ENCODE results near the gene MGST2.
"Not testable (repeated sequence)": the region's sequence is repeated elsewhere in the genome, so short reads cannot be mapped to it uniquely, and the experiment has no call there.

The MGST2 gene

GRCh38 chr4:139690419-139690818, 24.8 kb downstream of the MGST2 start:
- Histone ChIP-seq H3K36me3 (ENCODE audit: control insufficient read depth, insufficient read depth, low read length, severe bottlenecking) (no peaks in the 10 kb centered on the region), H3K27me3 (replicated peaks; ENCODE audit: control insufficient read depth, insufficient read depth, low read length) (no peaks in the 10 kb centered on the region), H3K9ac (ENCODE audit: low read length) (no peak overlapping the region), H3K4me1 (ENCODE audit: control insufficient read depth, insufficient read depth, low read length) (peaks cover 12% of the 10 kb centered on the region), H3K4me3 (ENCODE audit: low read length) (no peak overlapping the region), H3K9me3 (ENCODE audit: control insufficient read depth, low read length) (no peaks in the 10 kb centered on the region)
- no peak for DNase-seq (ENCODE audit: low read depth)

- Histone ChIP-seq H3K4me3 (ENCODE audit: low read length) (no peak overlapping the region), H3K36me3 (ENCODE audit: control insufficient read depth, insufficient read depth, low read length, severe bottlenecking) (peaks cover 7% of the 10 kb centered on the region), H3K9ac (ENCODE audit: low read length) (no peak overlapping the region), H3K9me3 (ENCODE audit: control insufficient read depth, low read length) (peaks cover 8% of the 10 kb centered on the region), H3K27me3 (replicated peaks; ENCODE audit: control insufficient read depth, insufficient read depth, low read length) (no peaks in the 10 kb centered on the region), H3K4me1 (ENCODE audit: control insufficient read depth, insufficient read depth, low read length) (peaks cover 12% of the 10 kb centered on the region)
- no peak for DNase-seq (ENCODE audit: low read depth)
Measured at GRCh38 chr4:139692309-139693012, 26.8 kb downstream of the MGST2 start.

GRCh38 chr4:139694522-139695107, 29.0 kb downstream of the MGST2 start:
- H3K9ac ChIP-seq (ENCODE audit: low read length), result no peak overlapping the region

GRCh38 chr4:139696491-139696890, 30.9 kb downstream of the MGST2 start:
- peaks cover 5% of the 10 kb centered on the region for H3K4me1 ChIP-seq (ENCODE audit: control insufficient read depth, insufficient read depth, low read length)
- H3K9ac ChIP-seq (ENCODE audit: low read length), result no peak overlapping the region
- no peaks in the 10 kb centered on the region for H3K27me3 ChIP-seq (replicated peaks; ENCODE audit: control insufficient read depth, insufficient read depth, low read length)
- DNase-seq (ENCODE audit: low read depth), result no peak
- peaks cover 8% of the 10 kb centered on the region for H3K9me3 ChIP-seq (ENCODE audit: control insufficient read depth, low read length)
- H3K4me3 ChIP-seq (ENCODE audit: low read length), result no peak overlapping the region
- H3K36me3 ChIP-seq (ENCODE audit: control insufficient read depth, insufficient read depth, low read length, severe bottlenecking), result peaks cover 7% of the 10 kb centered on the region

More at GRCh38 chr4:139694522-139695107, 29.0 kb downstream of the MGST2 start:
- Histone ChIP-seq H3K4me3 (ENCODE audit: low read length) (no peak overlapping the region), H3K4me1 (ENCODE audit: control insufficient read depth, insufficient read depth, low read length) (peaks cover 5% of the 10 kb centered on the region), H3K36me3 (ENCODE audit: control insufficient read depth, insufficient read depth, low read length, severe bottlenecking) (peaks cover 7% of the 10 kb centered on the region), H3K27me3 (replicated peaks; ENCODE audit: control insufficient read depth, insufficient read depth, low read length) (no peaks in the 10 kb centered on the region), H3K9me3 (ENCODE audit: control insufficient read depth, low read length) (peaks cover 8% of the 10 kb centered on the region)
- no peak for DNase-seq (ENCODE audit: low read depth)

GRCh38 chr4:139698167-139698925, 32.7 kb downstream of the MGST2 start:
- H3K9me3 ChIP-seq (ENCODE audit: control insufficient read depth, low read length); H3K4me3 ChIP-seq (ENCODE audit: low read length); H3K4me1 ChIP-seq (ENCODE audit: control insufficient read depth, insufficient read depth, low read length); H3K27me3 ChIP-seq (replicated peaks; ENCODE audit: control insufficient read depth, insufficient read depth, low read length); H3K9ac ChIP-seq (ENCODE audit: low read length); H3K36me3 ChIP-seq (ENCODE audit: control insufficient read depth, insufficient read depth, low read length, severe bottlenecking); DNase-seq (ENCODE audit: low read depth): not testable (repeated sequence)

- no peaks in the 10 kb centered on the region for H3K4me1 ChIP-seq (ENCODE audit: control insufficient read depth, insufficient read depth, low read length)
- H3K9ac ChIP-seq (ENCODE audit: low read length), result no peak overlapping the region
- peaks cover 14% of the 10 kb centered on the region for H3K36me3 ChIP-seq (ENCODE audit: control insufficient read depth, insufficient read depth, low read length, severe bottlenecking)
- peaks cover 8% of the 10 kb centered on the region for H3K9me3 ChIP-seq (ENCODE audit: control insufficient read depth, low read length)
- no peak for DNase-seq (ENCODE audit: low read depth)
- no peaks in the 10 kb centered on the region for H3K27me3 ChIP-seq (replicated peaks; ENCODE audit: control insufficient read depth, insufficient read depth, low read length)
- no peak overlapping the region for H3K4me3 ChIP-seq (ENCODE audit: low read length)
Measured at GRCh38 chr4:139700568-139700967, 34.9 kb downstream of the MGST2 start.

GRCh38 chr4:139704915-139705485, 39.4 kb downstream of the MGST2 start:
- no peak for DNase-seq (ENCODE audit: low read depth)
- H3K9ac ChIP-seq (ENCODE audit: low read length), result no peak overlapping the region
- no peaks in the 10 kb centered on the region for H3K27me3 ChIP-seq (replicated peaks; ENCODE audit: control insufficient read depth, insufficient read depth, low read length)
- peaks cover 8% of the 10 kb centered on the region for H3K36me3 ChIP-seq (ENCODE audit: control insufficient read depth, insufficient read depth, low read length, severe bottlenecking)
- H3K4me3 ChIP-seq (ENCODE audit: low read length), result no peak overlapping the region
- H3K4me1 ChIP-seq (ENCODE audit: control insufficient read depth, insufficient read depth, low read length), result no peaks in the 10 kb centered on the region
- no peaks in the 10 kb centered on the region for H3K9me3 ChIP-seq (ENCODE audit: control insufficient read depth, low read length)

GRCh38 chr4:139709660-139710059, 44.0 kb downstream of the MGST2 start:
- no peak for DNase-seq (ENCODE audit: low read depth)
- no peaks in the 10 kb centered on the region for H3K36me3 ChIP-seq (ENCODE audit: control insufficient read depth, insufficient read depth, low read length, severe bottlenecking)
- H3K4me1 ChIP-seq (ENCODE audit: control insufficient read depth, insufficient read depth, low read length), result peaks cover 9% of the 10 kb centered on the region

GRCh38 chr4:139710073-139710472, 44.5 kb downstream of the MGST2 start:
- peaks cover 9% of the 10 kb centered on the region for H3K4me1 ChIP-seq (ENCODE audit: control insufficient read depth, insufficient read depth, low read length)
- H3K36me3 ChIP-seq (ENCODE audit: control insufficient read depth, insufficient read depth, low read length, severe bottlenecking), result no peaks in the 10 kb centered on the region
- no peak overlapping the region for H3K4me3 ChIP-seq (ENCODE audit: low read length)
- H3K9me3 ChIP-seq (ENCODE audit: control insufficient read depth, low read length), result no peaks in the 10 kb centered on the region
- H3K27me3 ChIP-seq (replicated peaks; ENCODE audit: control insufficient read depth, insufficient read depth, low read length), result no peaks in the 10 kb centered on the region
- H3K9ac ChIP-seq (ENCODE audit: low read length), result no peak overlapping the region
- no peak for DNase-seq (ENCODE audit: low read depth)

More at GRCh38 chr4:139709660-139710059, 44.0 kb downstream of the MGST2 start:
- Histone ChIP-seq H3K9ac (ENCODE audit: low read length) (no peak overlapping the region), H3K27me3 (replicated peaks; ENCODE audit: control insufficient read depth, insufficient read depth, low read length) (no peaks in the 10 kb centered on the region), H3K9me3 (ENCODE audit: control insufficient read depth, low read length) (no peaks in the 10 kb centered on the region), H3K4me3 (ENCODE audit: low read length) (no peak overlapping the region)

- H3K4me3 ChIP-seq (ENCODE audit: low read length), result no peak overlapping the region
- H3K9ac ChIP-seq (ENCODE audit: low read length), result no peak overlapping the region
- H3K27me3 ChIP-seq (replicated peaks; ENCODE audit: control insufficient read depth, insufficient read depth, low read length), result no peaks in the 10 kb centered on the region
- peaks cover 9% of the 10 kb centered on the region for H3K4me1 ChIP-seq (ENCODE audit: control insufficient read depth, insufficient read depth, low read length)
- no peak for DNase-seq (ENCODE audit: low read depth)
- no peaks in the 10 kb centered on the region for H3K36me3 ChIP-seq (ENCODE audit: control insufficient read depth, insufficient read depth, low read length, severe bottlenecking)
- no peaks in the 10 kb centered on the region for H3K9me3 ChIP-seq (ENCODE audit: control insufficient read depth, low read length)
Measured at GRCh38 chr4:139711461-139711860, 45.8 kb downstream of the MGST2 start.

GRCh38 chr4:139712882-139713281, 47.3 kb downstream of the MGST2 start:
- H3K36me3 ChIP-seq (ENCODE audit: control insufficient read depth, insufficient read depth, low read length, severe bottlenecking), result no peaks in the 10 kb centered on the region
- no peaks in the 10 kb centered on the region for H3K9me3 ChIP-seq (ENCODE audit: control insufficient read depth, low read length)

More at GRCh38 chr4:139712882-139713281, 47.3 kb downstream of the MGST2 start:
- H3K27me3 ChIP-seq (replicated peaks; ENCODE audit: control insufficient read depth, insufficient read depth, low read length), result no peaks in the 10 kb centered on the region
- no peak for DNase-seq (ENCODE audit: low read depth)
- no peak overlapping the region for H3K9ac ChIP-seq (ENCODE audit: low read length)
- no peak overlapping the region for H3K4me3 ChIP-seq (ENCODE audit: low read length)
- peaks cover 9% of the 10 kb centered on the region for H3K4me1 ChIP-seq (ENCODE audit: control insufficient read depth, insufficient read depth, low read length)

Data from adipocyte (in vitro differentiated cells).